H9 (cell line): ENCODE results near the gene KCNJ1. TPM values are rescaled to one million over a fixed set of nuclear protein-coding genes. Genes with fewer than 3 reads are reported as not detected.

Source experiments
- DNase-seq: peaks from one replicate; pipeline ENCODE4 v3.0.0-alpha.2; 2017
- H2AFZ ChIP-seq: one replicate; pipeline ENCODE4 v1.6.1; 2013; ENCODE audit warnings: mild to moderate bottlenecking, low read length, control low read depth, moderate library complexity
- H2AK5ac ChIP-seq: 2 replicates; pipeline ENCODE4 v1.6.1; 2013; ENCODE audit warnings: low read length, control low read depth, mixed read lengths; ENCODE audit not compliant: insufficient read length
- H2BK120ac ChIP-seq: one replicate; pipeline ENCODE4 v1.6.1; 2013; ENCODE audit warnings: low read depth, mild to moderate bottlenecking, low read length, control low read depth, inconsistent platforms; ENCODE audit not compliant: poor library complexity, severe bottlenecking
- H2BK12ac ChIP-seq: 2 replicates; pipeline ENCODE4 v1.6.1; 2013; ENCODE audit warnings: low read length, control low read depth, mixed read lengths, low read depth; ENCODE audit not compliant: insufficient read length
- H2BK15ac ChIP-seq: 2 replicates; pipeline ENCODE4 v1.6.1; 2013; ENCODE audit warnings: low read depth, low read length, control low read depth
- H2BK20ac ChIP-seq: one replicate; pipeline ENCODE4 v1.6.1; 2013; ENCODE audit warnings: low read depth, mild to moderate bottlenecking, low read length, control low read depth, inconsistent platforms; ENCODE audit not compliant: poor library complexity, severe bottlenecking
- H2BK5ac ChIP-seq: 2 replicates; pipeline ENCODE4 v1.6.1; 2013; ENCODE audit warnings: low read length, control low read depth, mixed read lengths; ENCODE audit not compliant: insufficient read length
- H3K14ac ChIP-seq: 2 replicates; pipeline ENCODE4 v1.6.1; 2013; ENCODE audit warnings: low read length, control low read depth; ENCODE audit not compliant: insufficient read depth
- H3K18ac ChIP-seq: 2 replicates; pipeline ENCODE4 v1.6.1; 2013; ENCODE audit warnings: low read depth, mild to moderate bottlenecking, mixed read lengths, low read length, control low read depth; ENCODE audit not compliant: insufficient read length
- H3K23ac ChIP-seq: 2 replicates; pipeline ENCODE4 v1.6.1; 2013; ENCODE audit warnings: low read length, control low read depth, mixed read lengths, low read depth; ENCODE audit not compliant: insufficient read length
- H3K23me2 ChIP-seq: 2 replicates; pipeline ENCODE4 v1.6.1; 2013; ENCODE audit warnings: low read depth, mild to moderate bottlenecking, mixed read lengths, low read length, control low read depth; ENCODE audit not compliant: insufficient read length, poor library complexity, severe bottlenecking
- H3K27ac ChIP-seq: 2 replicates; pipeline ENCODE4 v1.5.1; 2013; ENCODE audit warnings: low read length, control low read depth, mixed read lengths, low read depth; ENCODE audit not compliant: insufficient read length
- H3K27me3 ChIP-seq: 2 replicates; pipeline ENCODE4 v1.6.1; 2013; ENCODE audit warnings: low read length, control low read depth, inconsistent platforms; ENCODE audit not compliant: insufficient read depth
- H3K4ac ChIP-seq: 2 replicates; pipeline ENCODE4 v1.6.1; 2013; ENCODE audit warnings: low read depth, mild to moderate bottlenecking, control low read depth, inconsistent platforms, low read length, moderate library complexity
- H3K4me1 ChIP-seq: 2 replicates; pipeline ENCODE4 v1.6.1; 2013; ENCODE audit warnings: low read length, control low read depth, inconsistent platforms; ENCODE audit not compliant: insufficient read depth
- H3K4me2 ChIP-seq: 2 replicates; pipeline ENCODE4 v1.6.1; 2013; ENCODE audit warnings: low read length, control low read depth, mixed read lengths; ENCODE audit not compliant: insufficient read length, insufficient read depth
- H3K56ac ChIP-seq: 2 replicates; pipeline ENCODE4 v1.6.1; 2013; ENCODE audit warnings: low read depth, mild to moderate bottlenecking, mixed read lengths, low read length, control low read depth; ENCODE audit not compliant: insufficient read length
- H3K79me1 ChIP-seq: 2 replicates; pipeline ENCODE4 v1.6.1; 2013; ENCODE audit warnings: low read depth, mild to moderate bottlenecking, moderate library complexity, low read length, control low read depth, inconsistent platforms; ENCODE audit not compliant: insufficient read depth, poor library complexity, severe bottlenecking
- H3K79me2 ChIP-seq: 2 replicates; pipeline ENCODE4 v1.6.1; 2013; ENCODE audit warnings: low read length, control low read depth, inconsistent platforms; ENCODE audit not compliant: insufficient read depth
- H3K9ac ChIP-seq: 2 replicates; pipeline ENCODE4 v1.6.1; 2013; ENCODE audit warnings: low read length, control low read depth, mixed read lengths; ENCODE audit not compliant: insufficient read length; ENCODE audit errors: extremely low read depth
- H3K9me3 ChIP-seq: one replicate; pipeline ENCODE4 v1.6.1; 2013; ENCODE audit warnings: low read depth, low read length, inconsistent platforms; ENCODE audit not compliant: control insufficient read depth
- H3T11ph ChIP-seq: one replicate; pipeline ENCODE4 v1.6.1; 2013; ENCODE audit warnings: mild to moderate bottlenecking, low read length, control low read depth, inconsistent platforms
- H4K20me1 ChIP-seq: one replicate; pipeline ENCODE4 v1.6.1; 2013; ENCODE audit not compliant: control insufficient read depth, insufficient read length, insufficient read depth
- H4K5ac ChIP-seq: 2 replicates; pipeline ENCODE4 v1.6.1; 2013; ENCODE audit warnings: low read depth, mild to moderate bottlenecking, mixed read lengths, low read length, control low read depth; ENCODE audit not compliant: insufficient read length
- H4K8ac ChIP-seq: replicated peaks from 2 replicates; pipeline ENCODE4 v1.6.1; 2013; ENCODE audit warnings: low read length, control low read depth, mixed read lengths, low read depth; ENCODE audit not compliant: insufficient read length
- H4K91ac ChIP-seq: 2 replicates; pipeline ENCODE4 v1.6.1; 2013; ENCODE audit warnings: low read depth, mild to moderate bottlenecking, moderate library complexity, mixed read lengths, low read length, control low read depth; ENCODE audit not compliant: insufficient read length
- H3K27ac Mint-ChIP-seq, 3 experiments: 2 replicates in 2 of 3; 3 replicates in 1 of 3; pipeline ENCODE4 v1.8.0; 2020 to 2021; ENCODE audit warnings: mixed read lengths in 3 of 3, mild to moderate bottlenecking in 1 of 3, moderate library complexity in 1 of 3
- H3K27me3 Mint-ChIP-seq: 2 replicates; pipeline ENCODE4 v1.8.0; 2021; ENCODE audit warnings: low read depth, mild to moderate bottlenecking, moderate library complexity, mixed read lengths
- H3K36me3 Mint-ChIP-seq, 3 experiments: 2 replicates in 2 of 3; 3 replicates in 1 of 3; pipeline ENCODE4 v1.8.0; 2020 to 2021; ENCODE audit warnings: low read depth in 3 of 3, mixed read lengths in 3 of 3; ENCODE audit not compliant: insufficient read depth in 1 of 3
- H3K4me1 Mint-ChIP-seq, 2 experiments: 2 replicates each; pipeline ENCODE4 v1.8.0; 2020; ENCODE audit warnings: mixed read lengths in 2 of 2
- H3K4me3 Mint-ChIP-seq, 2 experiments: 2 replicates in 1 of 2; 3 replicates in 1 of 2; pipeline ENCODE4 v1.8.0; 2020 to 2021; ENCODE audit warnings: mild to moderate bottlenecking in 2 of 2, mixed read lengths in 2 of 2, moderate library complexity in 1 of 2
- H3K9me3 Mint-ChIP-seq, 2 experiments: 2 replicates in 1 of 2; 3 replicates in 1 of 2; pipeline ENCODE4 v1.8.0; 2020; ENCODE audit warnings: mild to moderate bottlenecking in 2 of 2, mixed read lengths in 2 of 2, moderate library complexity in 1 of 2
- WGBS: extraction: QIAGEN DNeasy Blood & Tissue Kit; methylation state at CpG from one replicate; pipeline ENCODE4 v1.1.7; 2013; ENCODE audit warnings: missing lambda C conversion rate, low lambda C conversion rate, mixed read lengths; ENCODE audit not compliant: insufficient read length; ENCODE audit errors: extremely low coverage; 5-methylcytosine and 5-hydroxymethylcytosine counted together
- total RNA-seq: library from RNA; stranded (reverse); gene quantifications from 2 replicates; pipeline ENCODE4 v1.2.1, GENCODE V29; 2021
- TF ChIP-seq, protein P1 (sequence below): fragments of 200-600 bp; sonication (generic); conservative IDR thresholded peaks from 3 replicates; pipeline ENCODE4 v1.8.0; 2021; ENCODE audit warnings: antibody characterized with exemption, mild to moderate bottlenecking

Gene KCNJ1
- total RNA-seq, 1 experiment from 2014 or later: not detected

DNA sequence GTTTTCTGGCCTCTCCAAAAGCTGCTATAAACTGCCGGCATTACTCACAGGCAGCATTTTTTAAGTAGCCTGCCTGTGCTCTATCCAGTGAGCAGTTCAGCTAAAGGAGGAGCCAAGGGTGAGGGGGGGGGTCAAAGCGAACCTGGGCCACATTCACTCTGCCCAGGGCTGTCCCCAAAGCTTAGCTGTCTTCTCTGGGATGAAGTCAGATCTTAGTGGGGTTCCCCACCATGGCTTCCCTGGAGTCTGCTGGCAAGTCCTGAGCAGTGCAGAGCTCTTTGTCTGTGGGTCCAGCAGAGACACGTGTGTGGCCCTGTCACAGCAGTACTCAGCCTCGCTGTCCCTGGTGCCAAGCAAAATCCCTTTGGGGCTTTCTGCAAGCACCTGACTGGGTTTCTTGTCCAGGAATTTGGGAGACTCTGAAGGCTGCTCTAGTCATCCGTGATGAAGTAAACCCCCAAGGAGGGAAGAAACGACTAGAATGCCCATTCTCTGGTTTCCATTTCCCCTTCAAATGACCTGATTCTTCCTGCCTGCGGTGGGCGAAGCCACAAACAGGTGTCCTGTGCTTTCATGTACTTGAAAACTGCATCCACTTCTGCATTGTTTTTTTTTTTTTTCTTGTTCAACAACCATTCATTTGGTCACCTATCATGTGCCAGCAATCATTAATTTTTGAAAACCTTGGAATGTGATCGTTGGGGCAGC is 26.6 kb upstream of the KCNJ1 start:
- no peak for DNase-seq
- TF ChIP-seq, protein P1, sequence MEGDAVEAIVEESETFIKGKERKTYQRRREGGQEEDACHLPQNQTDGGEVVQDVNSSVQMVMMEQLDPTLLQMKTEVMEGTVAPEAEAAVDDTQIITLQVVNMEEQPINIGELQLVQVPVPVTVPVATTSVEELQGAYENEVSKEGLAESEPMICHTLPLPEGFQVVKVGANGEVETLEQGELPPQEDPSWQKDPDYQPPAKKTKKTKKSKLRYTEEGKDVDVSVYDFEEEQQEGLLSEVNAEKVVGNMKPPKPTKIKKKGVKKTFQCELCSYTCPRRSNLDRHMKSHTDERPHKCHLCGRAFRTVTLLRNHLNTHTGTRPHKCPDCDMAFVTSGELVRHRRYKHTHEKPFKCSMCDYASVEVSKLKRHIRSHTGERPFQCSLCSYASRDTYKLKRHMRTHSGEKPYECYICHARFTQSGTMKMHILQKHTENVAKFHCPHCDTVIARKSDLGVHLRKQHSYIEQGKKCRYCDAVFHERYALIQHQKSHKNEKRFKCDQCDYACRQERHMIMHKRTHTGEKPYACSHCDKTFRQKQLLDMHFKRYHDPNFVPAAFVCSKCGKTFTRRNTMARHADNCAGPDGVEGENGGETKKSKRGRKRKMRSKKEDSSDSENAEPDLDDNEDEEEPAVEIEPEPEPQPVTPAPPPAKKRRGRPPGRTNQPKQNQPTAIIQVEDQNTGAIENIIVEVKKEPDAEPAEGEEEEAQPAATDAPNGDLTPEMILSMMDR: no peak
- H3K4me1 Mint-ChIP-seq: peaks cover 11 to 16% of the 10 kb centered on the region in 2 experiments
- no peaks in the 10 kb centered on the region for H3K9me3 ChIP-seq
- H2BK20ac ChIP-seq: no peak overlapping the region
- H3K23me2 ChIP-seq: peaks cover 8% of the 10 kb centered on the region
- no peak overlapping the region for H4K91ac ChIP-seq
- H2BK15ac ChIP-seq: no peak overlapping the region
- no peaks in the 10 kb centered on the region; a peak in 1 of 5 replicates for H3K9me3 Mint-ChIP-seq
- H3K4ac ChIP-seq: no peak overlapping the region
- H3T11ph ChIP-seq: no peak overlapping the region
- peaks cover 44% of the 10 kb centered on the region for H3K27me3 ChIP-seq
- H3K27me3 Mint-ChIP-seq: peaks cover 93% of the 10 kb centered on the region
- no peak overlapping the region for H2AK5ac ChIP-seq
- H2AFZ ChIP-seq: no peak overlapping the region
- H3K9ac ChIP-seq: no peak overlapping the region
- no peak overlapping the region for H3K23ac ChIP-seq
- H3K18ac ChIP-seq: no peak overlapping the region
- no peak overlapping the region for H2BK120ac ChIP-seq
- H3K79me2 ChIP-seq: no peaks in the 10 kb centered on the region
- no peak overlapping the region for H4K5ac ChIP-seq
- H3K56ac ChIP-seq: no peak overlapping the region
- H3K4me3 Mint-ChIP-seq: no peak overlapping the region; a peak in 1 of 5 replicates
- no peak overlapping the region for H4K8ac ChIP-seq
- H2BK5ac ChIP-seq: no peak overlapping the region
- H3K27ac ChIP-seq: no peak overlapping the region
- H2BK12ac ChIP-seq: no peak overlapping the region
- H4K20me1 ChIP-seq: no peaks in the 10 kb centered on the region
- no peaks in the 10 kb centered on the region for H3K4me1 ChIP-seq
- no peak overlapping the region for H3K14ac ChIP-seq
- H3K4me2 ChIP-seq: no peak overlapping the region
- H3K27ac Mint-ChIP-seq: no peak overlapping the region
- no peaks in the 10 kb centered on the region for H3K36me3 Mint-ChIP-seq
- H3K79me1 ChIP-seq: no peaks in the 10 kb centered on the region
- WGBS: no CpG with 5 or more reads among the region's 9 CpGs
